NB4 (cell line): ENCODE results near the gene ADAMTSL3.

Experiments used
- POLR2A ChIP-seq: IDR thresholded peaks from 2 replicates; pipeline ENCODE4 v1.6.1; 2011; ENCODE audit warnings: mild to moderate bottlenecking; ENCODE audit not compliant: insufficient read length; ENCODE audit errors: extremely low read depth
- TF ChIP-seq, protein P1 (sequence below): IDR thresholded peaks from 2 replicates; pipeline ENCODE4 v1.6.1; 2011; ENCODE audit warnings: low read depth, low read length
- TF ChIP-seq, protein P2 (sequence below): IDR thresholded peaks from one replicate; pipeline ENCODE4 v1.5.1; 2012; ENCODE audit warnings: low read depth, low read length

DNA sequence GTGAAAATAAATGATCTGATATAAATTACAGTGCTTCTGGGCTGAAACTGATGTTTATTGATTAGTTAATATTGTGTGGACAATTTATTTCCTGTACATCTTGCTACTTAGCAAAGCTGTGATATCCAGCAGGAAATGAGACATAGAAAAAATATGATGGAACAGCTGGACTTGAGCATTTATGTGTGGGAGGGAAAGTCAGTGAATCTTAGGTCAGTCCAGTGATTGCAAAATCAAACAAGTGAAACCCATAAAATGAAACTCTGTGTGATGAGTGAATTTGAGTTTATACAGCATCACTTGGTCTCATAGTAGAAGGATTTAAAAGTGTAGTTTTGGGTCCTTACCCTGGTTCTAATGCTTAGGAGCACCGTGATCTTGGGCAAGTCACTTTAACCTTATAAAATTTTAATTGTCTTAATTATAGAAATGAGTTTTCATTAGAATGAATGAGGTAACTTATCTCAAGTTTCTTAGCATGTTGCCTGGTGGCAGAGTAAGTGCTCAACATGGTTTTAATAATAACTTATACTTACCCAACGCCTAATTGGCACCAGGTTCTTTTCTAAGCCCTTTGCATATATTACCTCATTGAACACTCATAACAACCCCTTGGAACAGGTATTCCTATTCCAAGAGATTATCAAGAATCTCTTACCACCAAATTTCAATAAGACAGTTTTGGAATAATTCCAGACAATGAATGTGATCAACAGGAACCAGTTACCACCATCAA is 194.6 kb downstream of the ADAMTSL3 start:
- no peak for TF ChIP-seq POLR2A
- TF ChIP-seq, protein P1, sequence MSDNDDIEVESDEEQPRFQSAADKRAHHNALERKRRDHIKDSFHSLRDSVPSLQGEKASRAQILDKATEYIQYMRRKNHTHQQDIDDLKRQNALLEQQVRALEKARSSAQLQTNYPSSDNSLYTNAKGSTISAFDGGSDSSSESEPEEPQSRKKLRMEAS, result no peak
- TF ChIP-seq, protein P2, sequence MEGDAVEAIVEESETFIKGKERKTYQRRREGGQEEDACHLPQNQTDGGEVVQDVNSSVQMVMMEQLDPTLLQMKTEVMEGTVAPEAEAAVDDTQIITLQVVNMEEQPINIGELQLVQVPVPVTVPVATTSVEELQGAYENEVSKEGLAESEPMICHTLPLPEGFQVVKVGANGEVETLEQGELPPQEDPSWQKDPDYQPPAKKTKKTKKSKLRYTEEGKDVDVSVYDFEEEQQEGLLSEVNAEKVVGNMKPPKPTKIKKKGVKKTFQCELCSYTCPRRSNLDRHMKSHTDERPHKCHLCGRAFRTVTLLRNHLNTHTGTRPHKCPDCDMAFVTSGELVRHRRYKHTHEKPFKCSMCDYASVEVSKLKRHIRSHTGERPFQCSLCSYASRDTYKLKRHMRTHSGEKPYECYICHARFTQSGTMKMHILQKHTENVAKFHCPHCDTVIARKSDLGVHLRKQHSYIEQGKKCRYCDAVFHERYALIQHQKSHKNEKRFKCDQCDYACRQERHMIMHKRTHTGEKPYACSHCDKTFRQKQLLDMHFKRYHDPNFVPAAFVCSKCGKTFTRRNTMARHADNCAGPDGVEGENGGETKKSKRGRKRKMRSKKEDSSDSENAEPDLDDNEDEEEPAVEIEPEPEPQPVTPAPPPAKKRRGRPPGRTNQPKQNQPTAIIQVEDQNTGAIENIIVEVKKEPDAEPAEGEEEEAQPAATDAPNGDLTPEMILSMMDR, result no peak
